Glomerular visceral epithelial cell (primary cell): Measurements from ENCODE around the gene MAU2.
A peak's percentile ranks its signal among the peaks of the same experiment; 100 is the strongest.
"Not testable (repeated sequence)": the region's sequence is repeated elsewhere in the genome, so short reads cannot be mapped to it uniquely, and the experiment has no call there.

Experiments used
- DNase-seq: peaks from one replicate; pipeline ENCODE4 v3.0.0-alpha.2; 2016; ENCODE audit errors: extremely low spot score

MAU2 gene

GRCh38 chr19:19347401-19348110 lies 26.9 kb downstream of the MAU2 start:
- no peak for DNase-seq

GRCh38 chr19:19348266-19348665 lies 27.6 kb downstream of the MAU2 start:
- no peak for DNase-seq

GRCh38 chr19:19349365-19349764 lies 28.7 kb downstream of the MAU2 start:
- no peak for DNase-seq

- not testable (repeated sequence) for DNase-seq
These were observed 30.1 kb downstream of the MAU2 start for GRCh38 chr19:19350756-19351155.

GRCh38 chr19:19352823-19353222 lies 32.2 kb downstream of the MAU2 start:
- no peak for DNase-seq

GRCh38 chr19:19354007-19354406 lies 33.4 kb downstream of the MAU2 start:
- DNase-seq: no peak

GRCh38 chr19:19354932-19355331 lies 34.3 kb downstream of the MAU2 start:
- DNase-seq: no peak

GRCh38 chr19:19355606-19356139 lies 35.0 kb downstream of the MAU2 start:
- no peak for DNase-seq

GRCh38 chr19:19356500-19356899 lies 35.9 kb downstream of the MAU2 start:
- no peak for DNase-seq

GRCh38 chr19:19356901-19357566 lies 36.4 kb downstream of the MAU2 start:
- DNase-seq: no peak

- DNase-seq: peak; percentile 78
These were observed 40.5 kb downstream of the MAU2 start for GRCh38 chr19:19361075-19361594.

- no peak for DNase-seq
These were observed 41.4 kb downstream of the MAU2 start for GRCh38 chr19:19362075-19362474.

- DNase-seq: peak; percentile 78
These were observed 46.1 kb downstream of the MAU2 start for GRCh38 chr19:19366434-19367396.

GRCh38 chr19:19368087-19368486 lies 47.5 kb downstream of the MAU2 start:
- DNase-seq: no peak

- DNase-seq: no peak
These were observed 50.4 kb downstream of the MAU2 start for GRCh38 chr19:19371059-19371458.

GRCh38 chr19:19372656-19373416 lies 52.2 kb downstream of the MAU2 start:
- DNase-seq: no peak

- no peak for DNase-seq
These were observed 58.9 kb downstream of the MAU2 start for GRCh38 chr19:19379527-19379926.

GRCh38 chr19:19380316-19380715 lies 59.7 kb downstream of the MAU2 start:
- not testable (repeated sequence) for DNase-seq

GRCh38 chr19:19381007-19381926 lies 60.6 kb downstream of the MAU2 start:
- no peak for DNase-seq

- DNase-seq: no peak
These were observed 61.5 kb downstream of the MAU2 start for GRCh38 chr19:19382118-19382517.
